ENCODE measurements around the gene HLCS.

HLCS gene

GRCh38 chr21:36730291-36731281 is 235.9 kb downstream of the HLCS start:
- no peaks in the 10 kb centered on the region for H3K4me1 ChIP-seq (ENCODE audit: control insufficient read depth, insufficient read depth, low read length)
- no peak overlapping the region for H3K4me3 ChIP-seq (ENCODE audit: low read length in 2 of 2)
- peaks cover 0 to 8% of the 10 kb centered on the region in 2 donors for H3K9me3 ChIP-seq (ENCODE audit: control insufficient read depth in 2 of 2, low read length in 2 of 2)
- H3K27ac ChIP-seq (ENCODE audit: low read length) = no peak overlapping the region
- no peak overlapping the region for H3K9ac ChIP-seq (ENCODE audit: low read length in 2 of 2)
- H3K27me3 ChIP-seq (ENCODE audit: control insufficient read depth in 1 of 2, insufficient read depth in 2 of 2, low read length in 2 of 2) = peaks cover 8 to 20% of the 10 kb centered on the region in 2 donors
- no peaks in the 10 kb centered on the region for H3K36me3 ChIP-seq (ENCODE audit: control insufficient read depth in 2 of 2, insufficient read depth in 2 of 2, low read length in 2 of 2)

- H3K27me3 ChIP-seq (ENCODE audit: control insufficient read depth in 1 of 2, insufficient read depth in 2 of 2, low read length in 2 of 2) = peaks cover 7 to 15% of the 10 kb centered on the region in 2 donors
- no peaks in the 10 kb centered on the region for H3K4me1 ChIP-seq (ENCODE audit: control insufficient read depth, insufficient read depth, low read length)
- no peaks in the 10 kb centered on the region for H3K36me3 ChIP-seq (ENCODE audit: control insufficient read depth in 2 of 2, insufficient read depth in 2 of 2, low read length in 2 of 2)
- H3K9me3 ChIP-seq (ENCODE audit: control insufficient read depth in 2 of 2, low read length in 2 of 2) = no peaks in the 10 kb centered on the region
- H3K4me3 ChIP-seq (ENCODE audit: low read length in 2 of 2) = no peak overlapping the region
- no peak overlapping the region for H3K27ac ChIP-seq (ENCODE audit: low read length)
- H3K9ac ChIP-seq (ENCODE audit: low read length in 2 of 2) = no peak overlapping the region
These were observed 237.0 kb downstream of the HLCS start for GRCh38 chr21:36729310-36729970.

- peaks cover 5 to 11% of the 10 kb centered on the region in 2 donors for H3K27me3 ChIP-seq (ENCODE audit: control insufficient read depth in 1 of 2, insufficient read depth in 2 of 2, low read length in 2 of 2)
- H3K9me3 ChIP-seq (ENCODE audit: control insufficient read depth in 2 of 2, low read length in 2 of 2) = no peaks in the 10 kb centered on the region
- H3K36me3 ChIP-seq (ENCODE audit: control insufficient read depth in 2 of 2, insufficient read depth in 2 of 2, low read length in 2 of 2) = no peaks in the 10 kb centered on the region
- no peaks in the 10 kb centered on the region for H3K4me1 ChIP-seq (ENCODE audit: control insufficient read depth, insufficient read depth, low read length)
- no peak overlapping the region for H3K9ac ChIP-seq (ENCODE audit: low read length in 2 of 2)
- no peak overlapping the region for H3K27ac ChIP-seq (ENCODE audit: low read length)
- H3K4me3 ChIP-seq (ENCODE audit: low read length in 2 of 2) = no peak overlapping the region
These were observed 237.9 kb downstream of the HLCS start for GRCh38 chr21:36728371-36729111.

GRCh38 chr21:36727866-36728265 is 238.6 kb downstream of the HLCS start:
- H3K36me3 ChIP-seq (ENCODE audit: control insufficient read depth in 2 of 2, insufficient read depth in 2 of 2, low read length in 2 of 2) = no peaks in the 10 kb centered on the region
- H3K9ac ChIP-seq (ENCODE audit: low read length in 2 of 2) = no peak overlapping the region
- H3K9me3 ChIP-seq (ENCODE audit: control insufficient read depth in 2 of 2, low read length in 2 of 2) = no peaks in the 10 kb centered on the region
- H3K4me1 ChIP-seq (ENCODE audit: control insufficient read depth, insufficient read depth, low read length) = no peaks in the 10 kb centered on the region
- peaks cover 5 to 11% of the 10 kb centered on the region in 2 donors for H3K27me3 ChIP-seq (ENCODE audit: control insufficient read depth in 1 of 2, insufficient read depth in 2 of 2, low read length in 2 of 2)
- no peak overlapping the region for H3K4me3 ChIP-seq (ENCODE audit: low read length in 2 of 2)
- no peak overlapping the region for H3K27ac ChIP-seq (ENCODE audit: low read length)

GRCh38 chr21:36725793-36726386 is 240.6 kb downstream of the HLCS start:
- peaks cover 0 to 2% of the 10 kb centered on the region in 2 donors for H3K9me3 ChIP-seq (ENCODE audit: control insufficient read depth in 2 of 2, low read length in 2 of 2)
- no peak overlapping the region for H3K4me3 ChIP-seq (ENCODE audit: low read length in 2 of 2)
- H3K27me3 ChIP-seq (ENCODE audit: control insufficient read depth in 1 of 2, insufficient read depth in 2 of 2, low read length in 2 of 2) = peaks cover 8 to 13% of the 10 kb centered on the region in 2 donors
- H3K36me3 ChIP-seq (ENCODE audit: control insufficient read depth in 2 of 2, insufficient read depth in 2 of 2, low read length in 2 of 2) = no peaks in the 10 kb centered on the region
- H3K9ac ChIP-seq (ENCODE audit: low read length in 2 of 2) = no peak overlapping the region
- H3K27ac ChIP-seq (ENCODE audit: low read length) = no peak overlapping the region
- H3K4me1 ChIP-seq (ENCODE audit: control insufficient read depth, insufficient read depth, low read length) = no peaks in the 10 kb centered on the region

GRCh38 chr21:36724660-36725059 is 241.8 kb downstream of the HLCS start:
- Histone ChIP-seq H3K27me3 (ENCODE audit: control insufficient read depth in 1 of 2, insufficient read depth in 2 of 2, low read length in 2 of 2) (peaks cover 8 to 11% of the 10 kb centered on the region in 2 donors), H3K4me3 (ENCODE audit: low read length in 2 of 2) (no peak overlapping the region), H3K36me3 (ENCODE audit: control insufficient read depth in 2 of 2, insufficient read depth in 2 of 2, low read length in 2 of 2) (no peaks in the 10 kb centered on the region), H3K9me3 (ENCODE audit: control insufficient read depth in 2 of 2, low read length in 2 of 2) (peaks cover 0 to 2% of the 10 kb centered on the region in 2 donors), H3K27ac (ENCODE audit: low read length) (no peak overlapping the region), H3K4me1 (ENCODE audit: control insufficient read depth, insufficient read depth, low read length) (no peaks in the 10 kb centered on the region), H3K9ac (ENCODE audit: low read length in 2 of 2) (no peak overlapping the region)

- Histone ChIP-seq H3K4me3 (ENCODE audit: low read length in 2 of 2) (no peak overlapping the region), H3K36me3 (ENCODE audit: control insufficient read depth in 2 of 2, insufficient read depth in 2 of 2, low read length in 2 of 2) (no peaks in the 10 kb centered on the region), H3K27me3 (ENCODE audit: control insufficient read depth in 1 of 2, insufficient read depth in 2 of 2, low read length in 2 of 2) (peaks cover 9 to 16% of the 10 kb centered on the region in 2 donors), H3K4me1 (ENCODE audit: control insufficient read depth, insufficient read depth, low read length) (peaks cover 3% of the 10 kb centered on the region), H3K9me3 (ENCODE audit: control insufficient read depth in 2 of 2, low read length in 2 of 2) (peaks cover 0 to 2% of the 10 kb centered on the region in 2 donors), H3K27ac (ENCODE audit: low read length) (no peak overlapping the region), H3K9ac (ENCODE audit: low read length in 2 of 2) (no peak overlapping the region)
These were observed 243.0 kb downstream of the HLCS start for GRCh38 chr21:36723371-36723881.

GRCh38 chr21:36722370-36723368 is 243.8 kb downstream of the HLCS start:
- no peak overlapping the region for H3K4me3 ChIP-seq (ENCODE audit: low read length in 2 of 2)
- peaks cover 0 to 2% of the 10 kb centered on the region in 2 donors for H3K9me3 ChIP-seq (ENCODE audit: control insufficient read depth in 2 of 2, low read length in 2 of 2)
- H3K9ac ChIP-seq (ENCODE audit: low read length in 2 of 2) = no peak overlapping the region
- no peaks in the 10 kb centered on the region for H3K36me3 ChIP-seq (ENCODE audit: control insufficient read depth in 2 of 2, insufficient read depth in 2 of 2, low read length in 2 of 2)
- H3K4me1 ChIP-seq (ENCODE audit: control insufficient read depth, insufficient read depth, low read length) = peaks cover 3% of the 10 kb centered on the region
- peaks cover 13 to 18% of the 10 kb centered on the region in 2 donors for H3K27me3 ChIP-seq (ENCODE audit: control insufficient read depth in 1 of 2, insufficient read depth in 2 of 2, low read length in 2 of 2)
- H3K27ac ChIP-seq (ENCODE audit: low read length) = no peak overlapping the region

GRCh38 chr21:36721817-36722216 is 244.7 kb downstream of the HLCS start:
- H3K27ac ChIP-seq (ENCODE audit: low read length) = no peak overlapping the region
- H3K9me3 ChIP-seq (ENCODE audit: control insufficient read depth in 2 of 2, low read length in 2 of 2) = peaks cover 0 to 2% of the 10 kb centered on the region in 2 donors
- peaks cover 13 to 18% of the 10 kb centered on the region in 2 donors for H3K27me3 ChIP-seq (ENCODE audit: control insufficient read depth in 1 of 2, insufficient read depth in 2 of 2, low read length in 2 of 2)
- no peak overlapping the region for H3K4me3 ChIP-seq (ENCODE audit: low read length in 2 of 2)
- peaks cover 3% of the 10 kb centered on the region for H3K4me1 ChIP-seq (ENCODE audit: control insufficient read depth, insufficient read depth, low read length)
- no peaks in the 10 kb centered on the region for H3K36me3 ChIP-seq (ENCODE audit: control insufficient read depth in 2 of 2, insufficient read depth in 2 of 2, low read length in 2 of 2)
- H3K9ac ChIP-seq (ENCODE audit: low read length in 2 of 2) = no peak overlapping the region
